GM12878 (cell line): Measurements from ENCODE around the gene KRTAP9-9. TPM values are rescaled to one million over a fixed set of nuclear protein-coding genes. Genes with fewer than 3 reads are reported as not detected.

ENCODE experiments used
- ATAC-seq: fragments of 200-7000 bp; cut with Tn5 transposase; 3 replicates; pipeline ENCODE4 v1.9.1; 2020; ENCODE audit warnings: mild to moderate bottlenecking, moderate library complexity
- BruUV-seq: library from RNA; stranded (reverse); fragments of 400-500 nt; replicated peaks from 2 replicates; lab custom pipeline; 2021; lab: Mats Ljungman, UMichigan
- CTCF ChIA-PET: fragments of 300-600 bp; sonication (Branson Sonifier 250); formaldehyde crosslinking; extraction: SDS; loops from one replicate; lab custom pipeline; 2021; ENCODE audit warnings: inconsistent platforms; lab: Yijun Ruan, JAX
- POLR2A ChIA-PET: fragments of 350-600 bp; formaldehyde crosslinking; extraction: SDS; loops from one replicate; lab custom pipeline; 2021; ENCODE audit warnings: inconsistent platforms; lab: Charles Lee
- RAD21 ChIA-PET: fragments of 300-600 bp; sonication (Branson Sonifier 250); formaldehyde crosslinking; loops from one replicate; lab custom pipeline; 2023; ENCODE audit warnings: antibody characterized with exemption; ENCODE audit not compliant: unreplicated experiment; lab: Charles Lee
- SMC1A ChIA-PET: fragments of 300-600 bp; sonication (Branson Sonifier 250); formaldehyde crosslinking; loops from one replicate; lab custom pipeline; 2023; ENCODE audit not compliant: unreplicated experiment, uncharacterized antibody; lab: Charles Lee
- DNase-seq: peaks from one replicate; pipeline ENCODE4 v3.0.0-alpha.2; 2011; ENCODE audit warnings: low read depth, low spot score
- FAIRE-seq: peaks from 3 replicates; lab custom pipeline; 2011; peaks lifted over from hg19 to GRCh38; lab: Jason Lieb, UNC
- H2AFZ ChIP-seq: 2 replicates; pipeline ENCODE4 v1.6.0; 2011; ENCODE audit warnings: low read depth, low read length, control low read depth; ENCODE audit not compliant: control insufficient read depth
- H3K27ac ChIP-seq: 2 replicates; pipeline ENCODE4 v1.5.1; 2011; ENCODE audit warnings: control low read depth; ENCODE audit not compliant: control insufficient read depth, insufficient read depth
- H3K27me3 ChIP-seq, 2 experiments: replicated peaks in 1 of 2; 2 replicates each; pipeline versions ENCODE4 v1.6.0 to v1.6.1; 2011; ENCODE audit warnings: low read length in 1 of 2; ENCODE audit not compliant: control insufficient read depth in 2 of 2, insufficient read depth in 2 of 2
- H3K36me3 ChIP-seq, 2 experiments: 2 replicates each; pipeline ENCODE4 v1.5.1; 2011; ENCODE audit warnings: low read length in 1 of 2; ENCODE audit not compliant: control insufficient read depth in 2 of 2, insufficient read depth in 2 of 2
- H3K4me1 ChIP-seq: 2 replicates; pipeline ENCODE4 v1.6.1; 2011; ENCODE audit warnings: mild to moderate bottlenecking, low read length, moderate library complexity, mixed read lengths; ENCODE audit not compliant: control insufficient read depth, insufficient read depth
- H3K4me2 ChIP-seq: 2 replicates; pipeline ENCODE4 v1.6.0; 2011; ENCODE audit warnings: control low read depth; ENCODE audit not compliant: control insufficient read depth, insufficient read depth
- H3K4me3 ChIP-seq: fragments of 200-600 bp; sonication (generic); 2 replicates; pipeline ENCODE4 v1.5.1; 2016
- H3K79me2 ChIP-seq: 2 replicates; pipeline ENCODE4 v1.6.0; 2011; ENCODE audit warnings: low read length; ENCODE audit not compliant: control insufficient read depth, insufficient read depth
- H3K9ac ChIP-seq: 2 replicates; pipeline ENCODE4 v1.8.0; 2011; ENCODE audit warnings: low read length, control low read depth, mixed read lengths; ENCODE audit not compliant: control insufficient read depth, insufficient read depth
- H3K9me3 ChIP-seq: replicated peaks from 3 replicates; pipeline ENCODE4 v1.5.1; 2011; ENCODE audit warnings: mild to moderate bottlenecking, low read length; ENCODE audit not compliant: control insufficient read depth, insufficient read depth
- H4K20me1 ChIP-seq: 2 replicates; pipeline ENCODE4 v1.6.0; 2011; ENCODE audit not compliant: control insufficient read depth, insufficient read depth
- ATF3 ChIP-seq: IDR thresholded peaks from 2 replicates; pipeline ENCODE4 v1.6.1; 2011; ENCODE audit warnings: low read depth, mild to moderate bottlenecking, low read length, moderate library complexity, borderline replicate concordance; ENCODE audit errors: extremely low read depth
- BCL11A ChIP-seq: IDR thresholded peaks from 2 replicates; pipeline ENCODE4 v1.6.1; 2011; ENCODE audit warnings: low read depth, low read length
- CEBPZ ChIP-seq: fragments of 150-350 bp; IDR thresholded peaks from 2 replicates; pipeline ENCODE4 v1.6.1; 2016; ENCODE audit warnings: low read depth, low read length
- IKZF1 ChIP-seq: fragments of 450-650 bp; conservative IDR thresholded peaks from 2 replicates; pipeline ENCODE4 v1.6.1; 2017; ENCODE audit warnings: antibody characterized with exemption, mild to moderate bottlenecking
- MEF2A ChIP-seq: IDR thresholded peaks from 2 replicates; pipeline ENCODE4 v1.6.1; 2011; ENCODE audit warnings: low read depth, mild to moderate bottlenecking, low read length, moderate library complexity; ENCODE audit not compliant: insufficient read depth
- NRF1 ChIP-seq: conservative IDR thresholded peaks from 2 replicates; pipeline ENCODE4 v1.6.1; 2011; ENCODE audit warnings: mild to moderate bottlenecking, low read depth, low read length, improper control_type of control experiment
- POLR2A ChIP-seq: IDR thresholded peaks from 2 replicates; pipeline ENCODE4 v1.6.1; 2011; ENCODE audit warnings: low read depth, mild to moderate bottlenecking, low read length
- RELA ChIP-seq: fragments of 450-650 bp; IDR thresholded peaks from 2 replicates; pipeline ENCODE4 v1.8.0; 2014; ENCODE audit warnings: borderline replicate concordance; ENCODE audit not compliant: partially characterized antibody
- RUNX3 ChIP-seq: IDR thresholded peaks from 2 replicates; pipeline ENCODE4 v1.6.1; 2012; ENCODE audit warnings: low read length, inconsistent platforms
- SIN3A ChIP-seq: IDR thresholded peaks from 2 replicates; pipeline ENCODE4 v1.6.1; 2012; ENCODE audit warnings: low read depth, low read length, improper control_type of control experiment
- SP1 ChIP-seq: IDR thresholded peaks from one replicate; pipeline ENCODE4 v1.6.1; 2011; ENCODE audit warnings: low read depth, low read length
- YY1 ChIP-seq: IDR thresholded peaks from 2 replicates; pipeline ENCODE4 v1.6.1; 2011; ENCODE audit warnings: low read depth, mild to moderate bottlenecking, low read length
- ZBTB33 ChIP-seq: fragments of 450-650 bp; IDR thresholded peaks from 2 replicates; pipeline ENCODE4 v1.6.1; 2017; ENCODE audit warnings: mild to moderate bottlenecking
- WGBS: methylation state at CpG from one replicate; pipeline ENCODE4 v1.1.6; 2016; ENCODE audit warnings: low lambda C conversion rate; ENCODE audit not compliant: insufficient replicate concordance, insufficient coverage; ENCODE audit errors: missing lambda C conversion rate; 5-methylcytosine and 5-hydroxymethylcytosine counted together
- in situ Hi-C: fragments of 300-500 bp; cut with MboI; formaldehyde crosslinking; loops from 9 replicates; pipeline ENCODE4 v1.14.3; 2018; ENCODE audit warnings: mixed read lengths
- intact Hi-C: fragments of 100-400 bp; cut with micrococcal nuclease; formaldehyde crosslinking; loops from one replicate; pipeline ENCODE4 v1.14.2; 2022; ENCODE audit not compliant: unreplicated experiment
- polyA plus RNA-seq, 11 experiments: library from polyadenylated mRNA; depleted of rRNA in 4 of 11; unstranded in 6 of 11; stranded (reverse) in 5 of 11; fragments of >200 nt; fragmentation: Nextera tagmentation in 4 of 11; fragmentation: Illumina TruSeq in 1 of 11; extraction: Ambion mirVana in 4 of 11; extraction: Trizol in 1 of 11; gene quantifications; 1 replicate in 1 of 11; 2 replicates in 10 of 11; pipeline versions ENCODE4 v1.2.1 to v1.2.3, GENCODE V29; 2011 to 2016; ENCODE audit warnings: inconsistent platforms in 2 of 11, missing spikeins in 2 of 11, low read depth in 1 of 11
- total RNA-seq, 4 experiments: library from RNA; depleted of rRNA in 3 of 4; stranded (reverse); fragments of >200 nt in 3 of 4; fragmentation: Illumina TruSeq in 1 of 4; extraction: Trizol in 1 of 4; gene quantifications; 2 replicates each; pipeline versions ENCODE4 v1.2.1 to v1.2.3, GENCODE V29; 2013 to 2021

Gene KRTAP9-9
- total and polyA plus RNA-seq, 10 of the 15 experiments (the other 5 are each of a cell fraction or from before 2014, with no cell fraction given): not detected

DNA sequence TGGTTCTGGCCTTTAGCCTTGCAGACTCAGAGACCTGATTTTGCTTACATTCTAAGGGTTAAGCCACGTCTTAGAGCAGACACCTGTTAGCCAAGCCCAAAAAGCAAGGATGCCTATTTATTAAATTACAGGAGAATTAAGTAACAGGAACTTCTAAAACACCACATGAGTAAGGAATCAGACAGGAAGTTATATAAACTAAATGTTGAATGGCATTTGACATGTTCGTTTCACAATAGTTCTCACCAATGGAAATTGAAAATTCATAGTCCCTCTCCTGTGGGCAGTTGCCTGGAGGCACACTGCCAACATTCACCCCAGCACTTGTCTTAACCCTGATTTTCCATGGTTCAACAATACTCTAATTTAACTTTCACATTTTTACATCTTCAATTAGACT is 29.4 kb downstream of the KRTAP9-9 start:
- Histone ChIP-seq H3K36me3 (no peaks in the 10 kb centered on the region), H3K9me3 (no peaks in the 10 kb centered on the region), H3K27me3 (no peaks in the 10 kb centered on the region), H3K4me1 (no peaks in the 10 kb centered on the region), H2AFZ (no peak overlapping the region), H3K9ac (no peak overlapping the region), H3K4me2 (no peak overlapping the region), H3K79me2 (no peaks in the 10 kb centered on the region), H4K20me1 (no peaks in the 10 kb centered on the region), H3K27ac (no peak overlapping the region), H3K4me3 (no peak overlapping the region)
- 0% methylated on average over 2 of the region's 2 CpGs for WGBS
- DNase-seq (no peak), ATAC-seq (no peak), FAIRE-seq (no peak)
- intact Hi-C loops (no loop called here), in situ Hi-C loops (no loop called here)
- BruUV-seq: no TSS peak
- TF ChIP-seq BCL11A: no peak
- TF ChIP-seq CEBPZ: no peak
- TF ChIP-seq SP1: no peak
- no peak for TF ChIP-seq ATF3
- no peak for TF ChIP-seq RUNX3
- TF ChIP-seq POLR2A: no peak
- no peak for TF ChIP-seq MEF2A
- TF ChIP-seq NRF1: no peak
- no peak for TF ChIP-seq YY1
- no peak for TF ChIP-seq RELA
- no peak for TF ChIP-seq ZBTB33
- no peak for TF ChIP-seq SIN3A
- no peak for TF ChIP-seq IKZF1
- RAD21 ChIA-PET: no interaction called here
- CTCF ChIA-PET: no interaction called here
- SMC1A ChIA-PET: no interaction called here
- POLR2A ChIA-PET: no interaction called here
